Measurements from ENCODE around the gene P2RX1.

- TF ChIP-seq CTCF (IDR thresholded peaks at IDR 0.05) (no peak), POLR2A (IDR thresholded peaks at IDR 0.05) (no peak)
Measured at GRCh38 chr17:3884188-3884587, 32.1 kb downstream of the P2RX1 start.

All from uterus (tissue), 2 donors.